Breast epithelium (tissue), 3 donors: ENCODE data around the gene SNRPN.

ENCODE experiments used
- CTCF ChIP-seq, 3 donors: fragments of 450-650 bp; IDR thresholded peaks; one replicate each; pipeline ENCODE4 v1.5.1; 2016 to 2017; ENCODE audit warnings: antibody characterized with exemption in 3 of 3, mild to moderate bottlenecking in 3 of 3, moderate library complexity in 3 of 3
- POLR2A ChIP-seq: fragments of 450-650 bp; IDR thresholded peaks from one replicate; pipeline ENCODE4 v1.6.1; 2016; ENCODE audit warnings: antibody characterized with exemption, mild to moderate bottlenecking, moderate library complexity
- POLR2AphosphoS5 ChIP-seq, 3 donors: sonication (generic); formaldehyde crosslinking; IDR thresholded peaks; one replicate each; pipeline ENCODE4 v1.6.1; 2017; ENCODE audit warnings: antibody characterized with exemption in 3 of 3

- TF ChIP-seq POLR2A (no peak), CTCF (IDR thresholded peaks at IDR 0.05) (no peak), POLR2AphosphoS5 (IDR thresholded peaks at IDR 0.05) (no peak)
Measured at GRCh38 chr15:24940236-24940635, 14.6 kb upstream of the SNRPN start.
